Measurements from ENCODE around the gene TFG. TPM values are rescaled to one million over a fixed set of nuclear protein-coding genes. Genes with fewer than 3 reads are reported as not detected.

TFG gene
- total and polyA plus RNA-seq, 2 of the 4 experiments (the other 2 are of a cell fraction): 47.7 to 165 TPM

- no peaks in the 10 kb centered on the region for H3K4me1 ChIP-seq (ENCODE audit: control insufficient read depth, insufficient read depth, low read length)
- H3K79me1 ChIP-seq (ENCODE audit: low read depth in 1 of 2, low read length in 2 of 2): peaks cover 6 to 30% of the 10 kb centered on the region in 2 experiments
- H3K4me3 ChIP-seq (ENCODE audit: insufficient read depth, low read depth, low read length): no peak overlapping the region
- no peak overlapping the region for H3K27ac ChIP-seq (ENCODE audit: insufficient read depth, low read length)
- no peak overlapping the region for H2AFZ ChIP-seq (replicated peaks; ENCODE audit: low read length, poor library complexity)
- H2BK15ac ChIP-seq (ENCODE audit: low read depth, low read length): no peak overlapping the region
- DNase-seq: no peak
- no peak overlapping the region for H2BK20ac ChIP-seq (ENCODE audit: low read depth, low read length)
- no peaks in the 10 kb centered on the region for H3K9me3 ChIP-seq (ENCODE audit: control insufficient read depth, insufficient read depth, low read length)
- CTCF ChIA-PET: no interaction called here
- BruUV-seq (replicated peaks): no TSS peak
- no peak overlapping the region for H2BK5ac ChIP-seq (ENCODE audit: low read depth, low read length, poor library complexity, severe bottlenecking)
- peaks cover 4% of the 10 kb centered on the region; the same call in 1 of the 2 replicates for H3K9me1 ChIP-seq (ENCODE audit: insufficient read depth, low read length)
- no peak overlapping the region for H2AK5ac ChIP-seq (ENCODE audit: low read depth, low read length)
- intact Hi-C loops (cut with micrococcal nuclease) (no loop called here), in situ Hi-C loops (cut with MboI; ENCODE audit: low sequenced_read_pairs) (loop anchor here (25.0 kb wide), 1 partner anchor 906 kb away; no protein-coding TSS in a partner anchor), dilution Hi-C loops (cut with HindIII; ENCODE audit: low sequenced_read_pairs, unreplicated experiment) (no loop called here)
- no peak for ATAC-seq (ENCODE audit: low read depth)
- no peak overlapping the region for H3K23ac ChIP-seq (ENCODE audit: low read depth, low read length)
- no peak overlapping the region for H3K4me2 ChIP-seq (ENCODE audit: low read depth, low read length)
- no peak overlapping the region for H2AK9ac ChIP-seq (replicated peaks; ENCODE audit: low read depth, low read length, poor library complexity)
- H3K4ac ChIP-seq (ENCODE audit: low read depth, low read length): no peak overlapping the region
- TF ChIP-seq ELK1 (IDR thresholded peaks at IDR 0.05; ENCODE audit: borderline replicate concordance, low read depth, low read length) (no peak), POLR2A (IDR thresholded peaks at IDR 0.05; ENCODE audit: low read depth, low read length) (no peak), NFE2L2 (IDR thresholded peaks at IDR 0.05; ENCODE audit: low read depth, low read length) (no peak), CTCF (conservative IDR thresholded peaks at IDR 0.05; ENCODE audit: low read depth, low read length) (no peak), RCOR1 (IDR thresholded peaks at IDR 0.05; ENCODE audit: insufficient replicate concordance, low read length) (no peak), SMC3 (IDR thresholded peaks at IDR 0.05; ENCODE audit: low read depth, low read length) (no peak), USF2 (IDR thresholded peaks at IDR 0.05; ENCODE audit: low read depth, low read length) (no peak), BHLHE40 (IDR thresholded peaks at IDR 0.05; ENCODE audit: low read depth, low read length) (no peak), CHD1 (IDR thresholded peaks at IDR 0.05; ENCODE audit: low read depth, low read length) (no peak), RAD21 (IDR thresholded peaks at IDR 0.05; ENCODE audit: low read length) (no peak), MAZ (IDR thresholded peaks at IDR 0.05; ENCODE audit: borderline replicate concordance, low read depth, low read length) (no peak), MXI1 (IDR thresholded peaks at IDR 0.05; ENCODE audit: borderline replicate concordance, low read depth, low read length) (no peak), FOS (IDR thresholded peaks at IDR 0.05; ENCODE audit: low read depth, low read length) (no peak), CEBPB (IDR thresholded peaks at IDR 0.05; ENCODE audit: low read depth, low read length) (no peak), RFX5 (IDR thresholded peaks at IDR 0.05; ENCODE audit: low read depth, low read length) (no peak)
- no peak overlapping the region for H4K8ac ChIP-seq (ENCODE audit: low read depth in 2 of 2, low read length in 2 of 2)
- H4K91ac ChIP-seq (ENCODE audit: insufficient read depth, low read depth, low read length): no peak overlapping the region
- H3K36me3 ChIP-seq (ENCODE audit: control insufficient read depth, insufficient read depth, low read length): peaks cover 34% of the 10 kb centered on the region
- no peak overlapping the region for H3K14ac ChIP-seq (replicated peaks; ENCODE audit: low read depth, low read length)
- H4K20me1 ChIP-seq (ENCODE audit: insufficient read depth, low read length): peaks cover 8% of the 10 kb centered on the region; the same call in 1 of the 2 replicates
- H4K5ac ChIP-seq (ENCODE audit: low read depth, low read length): no peak overlapping the region
- no peak overlapping the region for H3K56ac ChIP-seq (ENCODE audit: extremely low read depth, insufficient read depth, low read length)
- H3K18ac ChIP-seq (ENCODE audit: low read depth, low read length): no peak overlapping the region
- POLR2A ChIA-PET (ENCODE audit: unreplicated experiment): no interaction called here
- no peaks in the 10 kb centered on the region for H3K27me3 ChIP-seq (ENCODE audit: control insufficient read depth, insufficient read depth, low read length)
- H2BK120ac ChIP-seq (ENCODE audit: low read depth, low read length): no peak overlapping the region
- WGBS, 2 experiments (ENCODE audit: extremely low coverage in 2 of 2, insufficient read length in 1 of 2): no CpG with 5 or more reads among the region's 3 CpGs
- no peak overlapping the region for H3K9ac ChIP-seq (ENCODE audit: low read depth, low read length)
Observed at GRCh38 chr3:100743535-100743934, 34.2 kb downstream of the TFG start.

Measured in IMR-90 (cell line).